K562 (cell line): ENCODE results near the gene ALDH16A1. TPM values are rescaled to one million over a fixed set of nuclear protein-coding genes. Genes with fewer than 3 reads are reported as not detected.

ENCODE experiments used
- ATF1 ChIP-seq, 2 experiments: fragments of 450-650 bp in 1 of 2; IDR thresholded peaks; 2 replicates each; pipeline ENCODE4 v1.6.1; 2016; ENCODE audit warnings: missing compliant biosample characterization in 1 of 2, missing genetic modification characterization in 1 of 2
- BMI1 ChIP-seq: fragments of 150-350 bp; IDR thresholded peaks from 2 replicates; pipeline ENCODE4 v1.6.1; 2014; ENCODE audit warnings: low read length
- CBX5 ChIP-seq: IDR thresholded peaks from 2 replicates; pipeline ENCODE4 v1.6.1; 2014; ENCODE audit warnings: low read depth, borderline replicate concordance
- DPF2 ChIP-seq: fragments of 450-650 bp; IDR thresholded peaks from 2 replicates; pipeline ENCODE4 v1.6.1; 2016
- JUN ChIP-seq, 2 experiments: sonication (generic) in 1 of 2; formaldehyde crosslinking in 1 of 2; IDR thresholded peaks; 2 replicates each; pipeline versions ENCODE4 v1.6.1 to v1.8.0; 2012 to 2022; ENCODE audit warnings: borderline replicate concordance in 2 of 2, mild to moderate bottlenecking in 2 of 2, improper control_type of control experiment in 1 of 2, low read depth in 1 of 2, low read length in 1 of 2, missing genetic modification reagents in 1 of 2
- KDM2B ChIP-seq: fragments of 250-450 bp; sonication (Bioruptor Pico); IDR thresholded peaks from 2 replicates; pipeline ENCODE4 v1.8.0; 2021; ENCODE audit warnings: mild to moderate bottlenecking, moderate library complexity
- KDM5B ChIP-seq: fragments of 200-600 bp; sonication (generic); IDR thresholded peaks from 2 replicates; pipeline ENCODE4 v1.6.1; 2012; ENCODE audit warnings: low read depth, mild to moderate bottlenecking, moderate library complexity, low read length, control low read depth, inconsistent platforms; ENCODE audit not compliant: insufficient replicate concordance
- MECOM ChIP-seq: fragments of 250-450 bp; sonication (Bioruptor Pico); IDR thresholded peaks from 2 replicates; pipeline ENCODE4 v1.8.0; 2022; ENCODE audit warnings: inconsistent platforms
- MTA3 ChIP-seq: fragments of 450-650 bp; formaldehyde crosslinking; IDR thresholded peaks from 2 replicates; pipeline ENCODE4 v1.6.1; 2017; ENCODE audit warnings: mild to moderate bottlenecking, borderline replicate concordance
- NUFIP1 ChIP-seq: fragments of 450-650 bp; IDR thresholded peaks from 2 replicates; pipeline ENCODE4 v1.6.1; 2018; ENCODE audit not compliant: partially characterized antibody
- SIN3B ChIP-seq: fragments of 450-650 bp; IDR thresholded peaks from 2 replicates; pipeline ENCODE4 v1.6.1; 2017; ENCODE audit warnings: low read depth, mild to moderate bottlenecking, moderate library complexity
- STAT5B ChIP-seq: fragments of 250-450 bp; sonication (Bioruptor Pico); IDR thresholded peaks from 2 replicates; pipeline ENCODE4 v1.8.0; 2021; ENCODE audit warnings: mild to moderate bottlenecking, inconsistent platforms
- TARDBP ChIP-seq: fragments of 450-650 bp; IDR thresholded peaks from 2 replicates; pipeline ENCODE4 v1.6.1; 2016
- TOE1 ChIP-seq, 2 experiments: fragments of 450-650 bp in 1 of 2; sonication (generic) in 1 of 2; formaldehyde crosslinking in 1 of 2; IDR thresholded peaks; 2 replicates each; pipeline versions ENCODE4 v1.7.1 to v1.8.0; 2016 to 2022; ENCODE audit warnings: borderline replicate concordance in 2 of 2, mild to moderate bottlenecking in 2 of 2, antibody characterized with exemption in 1 of 2, inconsistent platforms in 1 of 2, low read depth in 1 of 2, missing genetic modification reagents in 1 of 2, moderate library complexity in 1 of 2
- ZNF780A ChIP-seq: fragments of 250-450 bp; sonication (Bioruptor Pico); IDR thresholded peaks from 2 replicates; pipeline ENCODE4 v1.5.0; 2021; ENCODE audit warnings: mild to moderate bottlenecking
- polyA plus RNA-seq, 8 experiments: library from polyadenylated mRNA; depleted of rRNA in 4 of 8; stranded (reverse) in 5 of 8; unstranded in 3 of 8; fragments of >200 nt; fragmentation: Nextera tagmentation in 2 of 8; fragmentation: Illumina TruSeq in 1 of 8; extraction: Ambion mirVana in 2 of 8; extraction: Trizol in 1 of 8; gene quantifications; 2 replicates each; pipeline versions ENCODE4 v1.2.1 to v1.2.3, GENCODE V29; 2011 to 2014; ENCODE audit warnings: inconsistent platforms in 1 of 8, missing spikeins in 1 of 8
- total RNA-seq, 7 experiments: library from RNA; depleted of rRNA in 6 of 7; stranded (reverse); fragments of >200 nt in 6 of 7; fragmentation: Illumina TruSeq in 2 of 7; extraction: Trizol in 2 of 7; gene quantifications; 2 replicates each; pipeline versions ENCODE4 v1.2.1 to v1.2.3, GENCODE V29; 2011 to 2021; ENCODE audit warnings: low replicate concordance in 1 of 7
- TF ChIP-seq, protein P1 (sequence below): fragments of 250-450 bp; sonication (Bioruptor Pico); IDR thresholded peaks from 2 replicates; pipeline ENCODE4 v1.5.0; 2022; ENCODE audit warnings: mild to moderate bottlenecking
- TF ChIP-seq, protein P2 (sequence below): fragments of 450-650 bp; IDR thresholded peaks from 2 replicates; pipeline ENCODE4 v1.6.1; 2017; ENCODE audit warnings: antibody characterized with exemption, mild to moderate bottlenecking
- TF ChIP-seq, protein P3 (sequence below): IDR thresholded peaks from 2 replicates; pipeline ENCODE4 v1.6.1; 2016; ENCODE audit warnings: missing genetic modification characterization, missing compliant biosample characterization

Gene ALDH16A1
- total and polyA plus RNA-seq, 9 of the 15 experiments (the other 6 are each of a cell fraction or from before 2014, with no cell fraction given): 2.2 to 52.2 (median 7.6) TPM

DNA sequence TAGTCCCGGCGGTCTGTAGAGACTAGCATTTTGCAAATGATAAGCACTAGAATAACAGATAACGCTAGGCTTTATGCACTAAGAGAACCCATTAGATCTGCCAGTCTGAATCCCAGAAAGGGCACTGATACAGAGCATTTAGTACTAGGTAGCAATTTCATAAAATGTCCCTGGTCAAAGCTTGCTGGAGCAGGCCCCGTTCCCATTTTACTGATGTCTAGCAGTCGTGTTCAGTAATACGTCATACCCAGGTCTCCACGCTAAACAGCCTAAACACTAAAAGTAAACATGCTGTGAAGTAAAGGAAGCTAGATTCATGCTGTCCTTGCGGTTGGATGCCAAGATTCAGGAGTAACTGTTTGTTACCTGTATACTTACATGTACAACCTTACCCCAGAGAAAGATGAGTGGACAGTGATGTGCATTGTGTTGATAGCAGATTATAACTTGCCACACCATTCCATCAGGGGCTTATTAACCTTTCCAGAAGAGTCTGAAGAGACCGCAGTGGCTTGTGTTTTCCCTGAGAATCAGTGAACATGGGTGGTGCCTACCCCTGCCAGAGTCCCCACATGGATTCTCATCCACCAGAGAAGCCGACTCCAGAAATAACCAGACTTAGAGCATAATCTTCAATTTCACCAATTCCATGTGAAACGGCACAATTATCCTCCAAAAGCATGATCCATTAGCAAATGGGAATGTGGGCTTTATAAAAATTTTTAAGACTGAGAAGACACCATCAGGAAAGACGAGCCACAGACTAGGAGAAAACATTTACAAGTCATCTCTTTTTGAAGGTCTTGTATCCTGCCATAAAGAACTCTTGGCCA lies 39.8 kb downstream of the ALDH16A1 start (continued):
- TF ChIP-seq, protein P1, sequence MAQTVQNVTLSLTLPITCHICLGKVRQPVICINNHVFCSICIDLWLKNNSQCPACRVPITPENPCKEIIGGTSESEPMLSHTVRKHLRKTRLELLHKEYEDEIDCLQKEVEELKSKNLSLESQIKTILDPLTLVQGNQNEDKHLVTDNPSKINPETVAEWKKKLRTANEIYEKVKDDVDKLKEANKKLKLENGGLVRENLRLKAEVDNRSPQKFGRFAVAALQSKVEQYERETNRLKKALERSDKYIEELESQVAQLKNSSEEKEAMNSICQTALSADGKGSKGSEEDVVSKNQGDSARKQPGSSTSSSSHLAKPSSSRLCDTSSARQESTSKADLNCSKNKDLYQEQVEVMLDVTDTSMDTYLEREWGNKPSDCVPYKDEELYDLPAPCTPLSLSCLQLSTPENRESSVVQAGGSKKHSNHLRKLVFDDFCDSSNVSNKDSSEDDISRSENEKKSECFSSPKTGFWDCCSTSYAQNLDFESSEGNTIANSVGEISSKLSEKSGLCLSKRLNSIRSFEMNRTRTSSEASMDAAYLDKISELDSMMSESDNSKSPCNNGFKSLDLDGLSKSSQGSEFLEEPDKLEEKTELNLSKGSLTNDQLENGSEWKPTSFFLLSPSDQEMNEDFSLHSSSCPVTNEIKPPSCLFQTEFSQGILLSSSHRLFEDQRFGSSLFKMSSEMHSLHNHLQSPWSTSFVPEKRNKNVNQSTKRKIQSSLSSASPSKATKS (CRISPR knock-in tag): no peak
- TF ChIP-seq ATF1 (CRISPR knock-in tag; IDR thresholded peaks at IDR 0.05) (no peak), ATF1 (tag; IDR thresholded peaks at IDR 0.05) (peak; percentile 42; the same call in 1 of the 2 replicates), STAT5B (no peak), CBX5 (no peak), DPF2 (no peak), ZNF780A (CRISPR knock-in tag) (no peak), JUN (IDR thresholded peaks at IDR 0.05; ENCODE audit: borderline replicate concordance, low read depth, low read length) (no peak), JUN (CRISPR knock-in tag; IDR thresholded peaks at IDR 0.05; ENCODE audit: borderline replicate concordance) (no peak), MTA3 (no peak), NUFIP1 (no peak), KDM2B (CRISPR knock-in tag) (no peak), TOE1 (IDR thresholded peaks at IDR 0.05; ENCODE audit: borderline replicate concordance) (no peak), TOE1 (CRISPR knock-in tag; IDR thresholded peaks at IDR 0.05; ENCODE audit: borderline replicate concordance, low read depth) (no peak), MECOM (CRISPR knock-in tag) (no peak), TARDBP (no peak), BMI1 (no peak), SIN3B (no peak), KDM5B (peak; percentile 81)
- TF ChIP-seq, protein P2, sequence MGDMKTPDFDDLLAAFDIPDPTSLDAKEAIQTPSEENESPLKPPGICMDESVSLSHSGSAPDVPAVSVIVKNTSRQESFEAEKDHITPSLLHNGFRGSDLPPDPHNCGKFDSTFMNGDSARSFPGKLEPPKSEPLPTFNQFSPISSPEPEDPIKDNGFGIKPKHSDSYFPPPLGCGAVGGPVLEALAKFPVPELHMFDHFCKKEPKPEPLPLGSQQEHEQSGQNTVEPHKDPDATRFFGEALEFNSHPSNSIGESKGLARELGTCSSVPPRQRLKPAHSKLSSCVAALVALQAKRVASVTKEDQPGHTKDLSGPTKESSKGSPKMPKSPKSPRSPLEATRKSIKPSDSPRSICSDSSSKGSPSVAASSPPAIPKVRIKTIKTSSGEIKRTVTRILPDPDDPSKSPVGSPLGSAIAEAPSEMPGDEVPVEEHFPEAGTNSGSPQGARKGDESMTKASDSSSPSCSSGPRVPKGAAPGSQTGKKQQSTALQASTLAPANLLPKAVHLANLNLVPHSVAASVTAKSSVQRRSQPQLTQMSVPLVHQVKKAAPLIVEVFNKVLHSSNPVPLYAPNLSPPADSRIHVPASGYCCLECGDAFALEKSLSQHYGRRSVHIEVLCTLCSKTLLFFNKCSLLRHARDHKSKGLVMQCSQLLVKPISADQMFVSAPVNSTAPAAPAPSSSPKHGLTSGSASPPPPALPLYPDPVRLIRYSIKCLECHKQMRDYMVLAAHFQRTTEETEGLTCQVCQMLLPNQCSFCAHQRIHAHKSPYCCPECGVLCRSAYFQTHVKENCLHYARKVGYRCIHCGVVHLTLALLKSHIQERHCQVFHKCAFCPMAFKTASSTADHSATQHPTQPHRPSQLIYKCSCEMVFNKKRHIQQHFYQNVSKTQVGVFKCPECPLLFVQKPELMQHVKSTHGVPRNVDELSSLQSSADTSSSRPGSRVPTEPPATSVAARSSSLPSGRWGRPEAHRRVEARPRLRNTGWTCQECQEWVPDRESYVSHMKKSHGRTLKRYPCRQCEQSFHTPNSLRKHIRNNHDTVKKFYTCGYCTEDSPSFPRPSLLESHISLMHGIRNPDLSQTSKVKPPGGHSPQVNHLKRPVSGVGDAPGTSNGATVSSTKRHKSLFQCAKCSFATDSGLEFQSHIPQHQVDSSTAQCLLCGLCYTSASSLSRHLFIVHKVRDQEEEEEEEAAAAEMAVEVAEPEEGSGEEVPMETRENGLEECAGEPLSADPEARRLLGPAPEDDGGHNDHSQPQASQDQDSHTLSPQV: no peak
- TF ChIP-seq, protein P3, sequence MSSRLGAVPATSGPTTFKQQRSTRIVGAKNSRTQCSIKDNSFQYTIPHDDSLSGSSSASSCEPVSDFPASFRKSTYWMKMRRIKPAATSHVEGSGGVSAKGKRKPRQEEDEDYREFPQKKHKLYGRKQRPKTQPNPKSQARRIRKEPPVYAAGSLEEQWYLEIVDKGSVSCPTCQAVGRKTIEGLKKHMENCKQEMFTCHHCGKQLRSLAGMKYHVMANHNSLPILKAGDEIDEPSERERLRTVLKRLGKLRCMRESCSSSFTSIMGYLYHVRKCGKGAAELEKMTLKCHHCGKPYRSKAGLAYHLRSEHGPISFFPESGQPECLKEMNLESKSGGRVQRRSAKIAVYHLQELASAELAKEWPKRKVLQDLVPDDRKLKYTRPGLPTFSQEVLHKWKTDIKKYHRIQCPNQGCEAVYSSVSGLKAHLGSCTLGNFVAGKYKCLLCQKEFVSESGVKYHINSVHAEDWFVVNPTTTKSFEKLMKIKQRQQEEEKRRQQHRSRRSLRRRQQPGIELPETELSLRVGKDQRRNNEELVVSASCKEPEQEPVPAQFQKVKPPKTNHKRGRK (tag): no peak
